GM06990 (cell line): ENCODE results near the gene PLCB4.

ENCODE experiments used
- DNase-seq: peaks from one replicate; pipeline ENCODE4 v3.0.0-alpha.2; 2011; ENCODE audit not compliant: insufficient read length; ENCODE audit errors: extremely low read depth
- H3K27me3 ChIP-seq: replicated peaks from 2 replicates; pipeline ENCODE4 v1.6.0; 2011; ENCODE audit warnings: low read length; ENCODE audit not compliant: control insufficient read depth, insufficient read depth
- H3K36me3 ChIP-seq: 2 replicates; pipeline ENCODE4 v1.5.1; 2011; ENCODE audit warnings: low read length; ENCODE audit not compliant: control insufficient read depth, insufficient read depth
- H3K4me3 ChIP-seq: replicated peaks from 2 replicates; pipeline ENCODE4 v1.5.1; 2011; ENCODE audit warnings: low read depth, mild to moderate bottlenecking, control low read depth, low read length
- CTCF ChIP-seq: IDR thresholded peaks from 2 replicates; pipeline ENCODE4 v1.5.1; 2011; ENCODE audit warnings: low read length, control low read depth, mild to moderate bottlenecking, inconsistent platforms; ENCODE audit not compliant: insufficient read depth, poor library complexity, severe bottlenecking

The PLCB4 gene

GRCh38 chr20:9241721-9242427, 173.0 kb downstream of the PLCB4 start:
- no peaks in the 10 kb centered on the region for H3K27me3 ChIP-seq

GRCh38 chr20:9243986-9244385, 175.1 kb downstream of the PLCB4 start:
- no peak for DNase-seq
- no peaks in the 10 kb centered on the region for H3K27me3 ChIP-seq
- TF ChIP-seq CTCF: no peak
- no peaks in the 10 kb centered on the region for H3K36me3 ChIP-seq
- no peak overlapping the region for H3K4me3 ChIP-seq

More at GRCh38 chr20:9241721-9242427, 173.0 kb downstream of the PLCB4 start:
- Histone ChIP-seq H3K36me3 (no peaks in the 10 kb centered on the region), H3K4me3 (no peak overlapping the region)
- no peak for DNase-seq
- TF ChIP-seq CTCF: no peak

GRCh38 chr20:9244811-9245210, 175.9 kb downstream of the PLCB4 start:
- no peak for TF ChIP-seq CTCF
- no peaks in the 10 kb centered on the region for H3K36me3 ChIP-seq

GRCh38 chr20:9246731-9247130, 177.8 kb downstream of the PLCB4 start:
- Histone ChIP-seq H3K27me3 (no peaks in the 10 kb centered on the region), H3K4me3 (no peak overlapping the region), H3K36me3 (no peaks in the 10 kb centered on the region)
- no peak for DNase-seq
- no peak for TF ChIP-seq CTCF

More at GRCh38 chr20:9244811-9245210, 175.9 kb downstream of the PLCB4 start:
- Histone ChIP-seq H3K27me3 (no peaks in the 10 kb centered on the region), H3K4me3 (no peak overlapping the region)
- DNase-seq: no peak

GRCh38 chr20:9250511-9250910, 181.6 kb downstream of the PLCB4 start:
- TF ChIP-seq CTCF: no peak
- H3K36me3 ChIP-seq: no peaks in the 10 kb centered on the region

More at GRCh38 chr20:9250511-9250910, 181.6 kb downstream of the PLCB4 start:
- DNase-seq: no peak
- no peak overlapping the region for H3K4me3 ChIP-seq
- H3K27me3 ChIP-seq: no peaks in the 10 kb centered on the region
